ENCODE data around the gene RELL2.
A peak's percentile ranks its signal among the peaks of the same experiment; 100 is the strongest.
"Not testable (repeated sequence)": the region's sequence is repeated elsewhere in the genome, so short reads cannot be mapped to it uniquely, and the experiment has no call there.

The RELL2 gene

DNA sequence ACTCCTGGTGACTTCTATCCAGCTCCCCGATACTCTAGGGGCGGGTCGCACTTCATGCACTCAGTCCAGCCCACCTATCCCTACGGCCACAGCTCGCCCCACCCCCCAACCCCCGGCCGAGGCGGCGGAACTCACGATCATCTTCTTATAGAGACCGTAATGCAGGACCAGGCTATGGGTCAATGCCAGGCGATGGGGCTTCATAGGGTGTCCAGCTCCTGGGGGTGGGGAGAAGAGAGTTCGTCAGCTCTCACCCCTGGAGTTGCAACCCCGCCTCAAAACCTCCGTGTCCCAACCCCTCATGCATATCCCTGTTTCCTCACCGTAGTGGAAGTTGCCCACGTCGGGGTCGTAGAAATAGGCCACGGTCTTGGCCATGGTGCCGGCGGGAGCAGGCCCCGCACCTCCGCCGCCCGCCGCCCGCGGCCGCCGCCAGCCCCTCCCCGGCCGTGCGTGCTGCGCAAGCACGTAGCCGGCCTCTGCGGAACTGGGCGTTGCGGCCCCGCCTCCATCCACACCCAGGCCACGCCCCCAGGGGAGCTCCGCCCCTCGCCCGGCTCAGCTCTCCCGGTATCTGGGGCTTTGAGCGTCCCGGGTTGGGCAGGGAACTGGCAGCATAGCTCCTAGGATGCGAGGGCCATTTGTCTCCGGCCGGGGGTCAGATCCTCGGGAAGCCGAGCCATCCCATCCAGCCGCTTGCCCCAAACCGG, at the start of gene RELL2, which contains the start of gene HDAC3:
RELL2 (plus strand) TSS at position 585 of the 710 bp plus-strand sequence. CDS start 1,229 bp downstream, outside the sequence.
HDAC3 (minus strand) TSS at position 437 of the 710 bp plus-strand sequence; CDS start at position 378, 59 bp downstream.
- peak; percentile 88 to 96 (median 92) for DNase-seq (ENCODE audit: low read depth in 3 of 3)

DNA sequence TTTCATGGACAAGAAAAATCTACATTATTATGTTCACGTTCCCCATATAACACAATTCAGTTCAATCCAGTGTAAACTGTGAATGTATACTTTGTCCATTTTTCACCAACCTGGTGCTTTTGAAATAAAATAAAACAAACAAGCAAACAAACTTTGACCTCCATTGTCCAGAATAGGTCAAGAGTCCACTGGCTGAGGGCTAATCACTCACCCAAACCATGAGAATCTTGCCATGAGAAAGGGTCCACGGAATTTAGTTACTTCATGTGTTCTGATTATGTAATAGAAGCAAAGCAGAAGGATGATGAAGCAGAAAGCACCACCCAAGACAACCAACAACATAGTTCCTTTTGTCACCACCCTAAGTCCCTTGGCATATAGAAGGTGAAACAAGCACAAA, 46.7 kb upstream of the RELL2 start:
- no peak for DNase-seq (ENCODE audit: low read depth in 3 of 3)

- DNase-seq (ENCODE audit: low read depth in 3 of 3) = no peak
Observed at GRCh38 chr5:141596867-141597266, 39.9 kb upstream of the RELL2 start.

DNA sequence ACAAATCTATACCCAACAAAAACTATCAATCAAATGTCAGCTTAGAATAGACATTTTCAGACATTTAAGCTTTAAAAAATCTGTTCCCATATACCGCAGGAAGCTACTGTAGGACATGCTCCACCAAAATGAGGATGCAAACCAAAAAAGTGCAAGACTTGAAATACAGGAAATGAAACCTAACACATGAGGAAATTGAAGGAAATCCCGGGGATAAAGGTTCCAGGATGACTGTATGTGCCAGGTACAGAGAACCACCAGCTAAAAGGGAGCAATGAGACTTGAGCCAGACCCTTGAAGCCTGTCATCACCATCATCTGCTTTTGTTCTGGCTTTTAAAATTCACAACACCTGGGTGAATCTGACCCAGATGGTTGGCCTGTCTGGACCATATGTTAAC, 39.4 kb upstream of the RELL2 start:
- no peak for DNase-seq (ENCODE audit: low read depth in 3 of 3)

DNA sequence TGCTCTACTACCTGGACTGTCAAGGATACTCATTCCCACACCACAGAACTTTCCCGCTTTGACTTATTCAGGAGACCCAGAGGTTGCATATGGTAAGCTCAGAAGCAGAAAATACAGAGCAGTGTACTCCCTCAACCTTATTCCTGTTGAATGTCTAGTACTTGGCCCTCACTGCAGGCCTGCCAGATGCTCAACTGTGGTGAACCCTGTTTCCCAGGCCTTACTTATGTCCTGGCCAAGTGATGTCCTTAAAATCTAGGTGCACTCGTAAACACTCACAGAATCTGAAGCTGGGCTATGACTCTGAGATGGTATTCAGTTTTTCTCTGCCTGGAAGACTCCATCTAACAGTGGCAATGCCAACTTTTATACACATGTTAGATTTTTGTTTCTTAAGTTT, 39.0 kb upstream of the RELL2 start:
- no peak for DNase-seq (ENCODE audit: low read depth in 3 of 3)

DNA sequence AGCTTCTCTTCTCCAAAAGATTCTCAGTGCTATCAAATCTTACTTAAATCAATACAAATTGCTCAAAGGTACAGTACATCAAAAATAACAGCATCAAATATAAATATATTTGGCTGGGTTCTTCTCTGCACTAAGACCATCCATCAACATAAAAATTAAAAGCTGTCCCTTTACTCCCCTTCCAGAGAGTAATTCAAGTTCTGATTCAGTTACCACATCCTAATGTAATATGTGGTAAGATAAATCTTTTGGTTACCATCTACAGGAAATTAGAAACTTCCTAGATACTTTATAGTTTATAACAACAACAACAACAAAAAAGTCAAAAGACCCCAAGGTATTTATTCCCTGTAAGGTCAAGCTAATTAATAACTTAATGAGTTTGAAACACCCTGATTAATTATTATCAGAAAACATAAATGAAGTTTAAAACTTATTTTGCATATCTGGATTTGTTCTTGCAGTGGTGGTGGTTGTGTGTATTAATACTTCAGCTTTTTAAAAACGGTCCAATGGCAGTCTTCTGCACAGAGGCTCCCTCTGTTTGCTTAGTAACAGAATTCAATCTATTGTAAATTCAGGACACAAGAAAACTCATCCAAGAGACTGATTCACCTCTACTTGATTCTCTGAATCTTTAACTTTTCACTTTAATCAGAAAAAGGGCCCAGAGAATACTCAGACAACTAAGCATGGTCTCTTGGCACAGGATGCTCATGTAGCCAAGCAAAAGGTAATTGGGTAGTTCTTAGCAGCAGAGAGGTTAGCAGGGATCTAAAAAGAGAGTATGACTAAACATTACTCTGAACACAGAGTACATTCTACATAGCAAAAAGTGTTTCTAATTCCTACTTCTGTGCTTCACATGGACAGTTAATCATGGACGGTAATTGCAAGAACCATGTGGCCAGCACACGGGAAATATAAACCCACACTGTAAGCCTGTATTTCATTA, 38.1 kb upstream of the RELL2 start:
- no peak for DNase-seq (ENCODE audit: low read depth in 3 of 3)

DNA sequence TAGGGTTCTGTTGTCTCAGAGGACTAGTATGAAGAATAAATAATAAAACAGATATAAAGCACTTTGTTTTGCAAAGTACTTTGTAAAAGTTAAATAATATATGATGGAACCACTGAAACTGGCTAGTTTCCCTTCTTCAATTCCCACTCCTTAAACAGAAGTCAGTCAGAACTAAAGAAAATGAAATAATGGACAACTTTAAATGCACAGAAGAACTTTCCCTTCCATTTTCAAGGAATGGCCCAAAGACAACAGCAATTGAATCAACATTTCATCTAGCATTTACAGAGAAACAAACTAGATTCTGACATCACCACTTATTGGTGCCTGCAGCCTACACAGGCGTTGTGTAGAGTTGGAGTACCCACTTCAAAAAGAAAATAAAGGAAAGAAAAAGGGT, 34.2 kb upstream of the RELL2 start:
- DNase-seq (ENCODE audit: low read depth in 3 of 3) = no peak

GRCh38 chr5:141603923-141604717, 32.7 kb upstream of the RELL2 start:
- DNase-seq (ENCODE audit: low read depth in 3 of 3) = no peak

- peak; percentile 42 to 58 (median 50) for DNase-seq (ENCODE audit: low read depth in 3 of 3)
Observed at GRCh38 chr5:141605523-141606277, 31.1 kb upstream of the RELL2 start.

- no peak for DNase-seq (ENCODE audit: low read depth in 3 of 3)
Observed at GRCh38 chr5:141608046-141608445, 28.8 kb upstream of the RELL2 start.

GRCh38 chr5:141608557-141608956, 28.2 kb upstream of the RELL2 start:
- no peak for DNase-seq (ENCODE audit: low read depth in 3 of 3)

DNA sequence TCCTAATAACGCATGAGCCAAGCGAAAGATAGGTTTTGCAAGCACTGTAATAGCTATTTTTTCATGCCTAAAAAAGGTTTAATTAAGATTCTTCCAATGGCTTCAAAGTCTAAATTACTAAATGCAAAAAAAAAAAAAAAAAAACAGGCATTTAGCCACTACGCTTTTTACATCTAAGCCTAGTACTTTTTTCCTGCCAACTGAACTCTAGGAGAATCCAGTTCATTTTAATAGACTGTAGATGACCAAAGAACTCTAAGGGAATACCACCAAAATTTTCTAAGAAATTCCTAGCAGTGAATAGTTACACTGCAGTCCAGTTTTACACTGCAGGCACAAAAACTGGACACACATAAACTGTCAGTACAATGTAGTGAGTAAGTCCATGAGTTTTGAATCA, 27.8 kb upstream of the RELL2 start:
- no peak for DNase-seq (ENCODE audit: low read depth in 3 of 3)

- not testable (repeated sequence) for DNase-seq (ENCODE audit: low read depth in 3 of 3)
Observed at GRCh38 chr5:141609921-141610320, 26.9 kb upstream of the RELL2 start.

- DNase-seq (ENCODE audit: low read depth in 3 of 3) = no peak
Observed at GRCh38 chr5:141611289-141611688, 25.5 kb upstream of the RELL2 start.

DNA sequence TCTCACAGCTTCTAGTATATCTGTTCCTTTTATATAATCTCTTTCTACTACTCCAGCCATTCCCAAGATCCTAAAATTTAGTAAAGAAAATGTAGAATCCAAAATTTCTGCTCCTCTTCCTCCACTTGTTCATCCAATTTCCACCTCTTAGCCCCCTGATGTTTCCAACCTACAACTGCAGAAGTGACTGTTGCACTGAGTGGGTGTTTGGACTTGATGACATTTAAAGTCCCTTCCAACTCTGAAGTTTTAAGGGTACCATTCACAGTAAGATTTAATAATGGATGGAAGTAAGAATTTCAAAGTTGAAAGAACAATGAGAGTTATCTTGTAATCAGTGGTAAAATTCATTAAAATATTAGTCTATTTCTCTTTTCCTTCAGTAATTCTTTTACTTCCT, 23.5 kb upstream of the RELL2 start:
- DNase-seq (ENCODE audit: low read depth in 3 of 3) = no peak

DNA sequence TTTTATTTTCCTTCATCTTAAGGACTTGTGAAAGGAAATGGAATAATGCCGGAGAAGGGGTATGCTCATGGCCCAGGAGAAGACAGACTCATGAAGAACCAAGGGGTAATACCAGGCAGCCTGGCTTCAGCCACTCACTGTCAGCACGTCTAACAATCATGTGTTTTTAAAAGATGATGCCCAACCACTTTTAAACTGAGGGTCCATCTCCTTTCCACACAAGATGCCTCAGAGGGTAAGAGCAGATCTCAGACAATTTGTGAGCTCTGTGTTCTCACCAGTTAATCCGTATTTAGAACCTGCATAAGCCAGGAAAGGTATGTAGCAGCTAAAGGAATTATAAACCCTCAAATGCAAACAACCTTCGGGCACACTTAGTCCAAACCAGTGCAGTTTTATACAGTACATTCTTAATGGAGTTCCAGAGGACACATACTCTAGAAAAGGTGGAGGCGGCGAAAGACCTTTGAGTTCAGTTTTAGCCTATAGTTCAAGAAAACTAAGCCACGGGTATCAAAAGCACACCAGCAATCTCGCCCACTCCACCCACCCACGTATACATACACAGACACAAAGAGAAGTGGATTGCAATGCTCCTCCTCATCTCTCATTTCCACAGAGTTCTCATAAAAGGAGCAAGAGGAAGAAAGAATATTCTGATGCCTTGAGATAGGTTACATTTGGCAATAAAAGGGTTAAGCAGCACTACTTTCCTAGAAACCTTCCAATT, 20.6 kb upstream of the RELL2 start:
- no peak for DNase-seq (ENCODE audit: low read depth in 3 of 3)

DNA sequence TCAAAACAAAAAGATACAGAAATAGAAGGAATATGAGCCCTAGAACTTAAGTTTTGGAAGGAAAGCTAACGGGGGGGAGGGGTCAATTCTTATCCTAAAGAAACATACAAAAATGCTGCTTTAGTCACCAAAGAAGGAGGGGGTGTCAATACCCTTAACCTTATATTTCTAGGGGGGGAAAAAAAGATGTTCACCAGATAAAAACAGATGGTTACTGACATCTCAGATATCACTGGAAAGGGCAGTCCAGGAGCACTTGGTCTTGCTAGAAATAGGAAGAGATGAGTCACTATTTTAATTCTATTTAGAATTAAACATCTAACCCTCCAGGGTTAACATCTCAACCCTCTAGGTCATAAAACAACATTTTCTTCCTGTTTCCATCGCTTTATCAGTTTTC, 19.7 kb upstream of the RELL2 start:
- no peak for DNase-seq (ENCODE audit: low read depth in 3 of 3)

GRCh38 chr5:141617682-141618029, 19.1 kb upstream of the RELL2 start:
- DNase-seq (ENCODE audit: low read depth in 3 of 3) = no peak

DNA sequence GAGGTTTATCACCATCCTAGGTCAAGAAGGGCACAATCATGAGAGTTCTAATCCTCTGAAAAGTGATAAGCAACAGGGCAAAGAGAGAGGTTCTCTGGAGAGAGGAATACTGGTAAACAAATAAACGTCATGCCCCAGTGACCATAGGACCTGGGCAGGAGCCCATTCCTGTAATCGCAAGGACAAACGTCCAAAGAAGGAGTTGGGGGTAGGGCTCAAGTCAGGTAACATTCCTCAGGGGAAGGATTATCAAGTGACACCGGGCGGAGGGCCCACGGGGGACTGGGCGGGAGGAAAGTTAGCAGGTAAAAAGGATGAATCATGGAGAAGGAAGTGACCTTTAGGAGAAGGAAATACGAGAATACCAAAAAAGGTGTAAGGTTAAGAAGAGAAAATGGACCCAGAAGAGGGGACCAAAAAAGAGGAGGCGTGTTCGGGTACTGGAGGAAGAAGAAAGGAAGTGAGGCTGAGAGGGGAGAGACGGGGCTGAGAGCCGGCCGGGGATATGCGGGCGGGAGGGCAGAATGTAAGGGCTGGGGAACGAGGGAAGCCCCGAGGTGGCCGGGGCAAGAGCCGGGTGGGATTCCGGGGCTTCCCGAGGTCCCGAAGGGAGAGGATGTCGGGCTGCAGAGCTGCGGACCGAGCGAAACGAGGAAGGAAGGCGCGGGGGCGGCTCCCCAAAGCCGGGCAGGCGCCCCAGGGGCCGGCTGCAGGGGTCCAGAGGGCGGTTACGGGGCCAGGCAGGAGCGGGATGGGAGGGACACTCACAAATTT, 18.6 kb upstream of the RELL2 start:
- peak in 1 of 3 experiments; percentile 72 for DNase-seq (ENCODE audit: low read depth in 3 of 3)

Measured in stimulated activated CD4-positive, alpha-beta T cell treated with anti-CD3 and anti-CD28 coated beads, TNF-alpha, amount 100 ng/mL, for 24 hours (primary cell).